Fibroblast of pulmonary artery (primary cell): ENCODE results near the gene ACOX1.

ENCODE experiments used
- DNase-seq: peaks from one replicate; pipeline ENCODE4 v3.0.0-alpha.2; 2010; ENCODE audit warnings: low read depth
- H3K4me3 ChIP-seq: replicated peaks from 2 replicates; pipeline ENCODE4 v1.5.1; 2011; ENCODE audit warnings: low read depth, mild to moderate bottlenecking, control low read depth, low read length, moderate library complexity
- TF ChIP-seq, protein P1 (sequence below): IDR thresholded peaks from 2 replicates; pipeline ENCODE4 v1.5.1; 2011; ENCODE audit warnings: mild to moderate bottlenecking, control low read depth, low read length, inconsistent platforms; ENCODE audit errors: missing control alignments

Gene ACOX1

GRCh38 chr17:76008630-76009425 lies 29.9 kb upstream of the ACOX1 start:
- H3K4me3 ChIP-seq = no peak overlapping the region
- no peak for DNase-seq
- TF ChIP-seq, protein P1, sequence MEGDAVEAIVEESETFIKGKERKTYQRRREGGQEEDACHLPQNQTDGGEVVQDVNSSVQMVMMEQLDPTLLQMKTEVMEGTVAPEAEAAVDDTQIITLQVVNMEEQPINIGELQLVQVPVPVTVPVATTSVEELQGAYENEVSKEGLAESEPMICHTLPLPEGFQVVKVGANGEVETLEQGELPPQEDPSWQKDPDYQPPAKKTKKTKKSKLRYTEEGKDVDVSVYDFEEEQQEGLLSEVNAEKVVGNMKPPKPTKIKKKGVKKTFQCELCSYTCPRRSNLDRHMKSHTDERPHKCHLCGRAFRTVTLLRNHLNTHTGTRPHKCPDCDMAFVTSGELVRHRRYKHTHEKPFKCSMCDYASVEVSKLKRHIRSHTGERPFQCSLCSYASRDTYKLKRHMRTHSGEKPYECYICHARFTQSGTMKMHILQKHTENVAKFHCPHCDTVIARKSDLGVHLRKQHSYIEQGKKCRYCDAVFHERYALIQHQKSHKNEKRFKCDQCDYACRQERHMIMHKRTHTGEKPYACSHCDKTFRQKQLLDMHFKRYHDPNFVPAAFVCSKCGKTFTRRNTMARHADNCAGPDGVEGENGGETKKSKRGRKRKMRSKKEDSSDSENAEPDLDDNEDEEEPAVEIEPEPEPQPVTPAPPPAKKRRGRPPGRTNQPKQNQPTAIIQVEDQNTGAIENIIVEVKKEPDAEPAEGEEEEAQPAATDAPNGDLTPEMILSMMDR = no peak

- no peak overlapping the region for H3K4me3 ChIP-seq
- TF ChIP-seq, protein P1 = no peak
Measured at GRCh38 chr17:76008208-76008607, 29.2 kb upstream of the ACOX1 start.

GRCh38 chr17:76007850-76008165 lies 28.8 kb upstream of the ACOX1 start:
- H3K4me3 ChIP-seq = no peak overlapping the region
- no peak for DNase-seq
- TF ChIP-seq, protein P1 = no peak

More at GRCh38 chr17:76008208-76008607, 29.2 kb upstream of the ACOX1 start:
- no peak for DNase-seq

GRCh38 chr17:76007131-76007849 lies 28.3 kb upstream of the ACOX1 start:
- no peak for DNase-seq
- no peak overlapping the region for H3K4me3 ChIP-seq
- TF ChIP-seq, protein P1 = no peak

DNA sequence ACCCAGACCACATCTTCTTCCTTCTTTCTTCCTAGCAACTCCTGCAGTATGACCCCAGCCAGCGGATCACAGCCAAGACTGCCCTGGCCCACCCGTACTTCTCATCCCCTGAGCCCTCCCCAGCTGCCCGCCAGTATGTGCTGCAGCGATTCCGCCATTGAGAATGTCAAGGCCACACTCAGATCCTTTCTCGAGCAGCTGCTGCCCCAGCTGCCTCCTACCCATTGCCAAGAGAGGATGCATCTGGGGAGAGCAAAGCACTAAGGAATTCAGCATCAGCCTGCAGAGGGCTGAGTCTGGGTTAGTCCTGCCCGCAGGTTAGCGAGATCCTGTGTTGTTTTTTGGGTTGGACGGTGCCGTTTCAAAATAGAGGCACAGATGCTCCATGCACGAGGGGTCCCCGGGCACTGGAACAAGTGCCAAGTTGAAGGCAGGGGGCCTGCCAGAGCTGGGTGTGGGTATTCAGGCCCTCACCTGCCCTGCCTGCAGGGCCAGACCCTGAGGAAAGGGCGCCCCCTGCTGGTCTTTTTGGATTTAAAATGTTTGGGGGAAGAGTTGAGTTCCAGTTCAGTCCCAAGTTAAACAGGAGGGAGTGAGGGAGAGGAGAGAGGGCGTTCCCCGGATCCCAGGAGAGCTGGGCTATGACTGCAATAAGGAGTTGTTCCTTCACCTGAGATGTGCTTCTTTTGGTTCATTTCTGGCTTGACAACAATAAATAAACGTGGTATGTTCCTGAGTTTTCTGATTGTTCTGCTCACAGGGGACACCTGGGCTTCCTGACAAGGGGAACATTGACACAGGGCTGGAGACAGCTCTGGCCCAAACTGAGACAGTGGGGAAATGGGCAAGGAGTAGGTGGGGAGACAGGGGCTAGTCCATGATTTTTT lies 26.5 kb upstream of the ACOX1 start:
- TF ChIP-seq, protein P1 = peak; percentile 60
- DNase-seq = peak; percentile 71
- H3K4me3 ChIP-seq = no peak overlapping the region

GRCh38 chr17:76004750-76005262 lies 25.8 kb upstream of the ACOX1 start:
- TF ChIP-seq, protein P1 = no peak
- DNase-seq = no peak
- H3K4me3 ChIP-seq = no peak overlapping the region
